GM06990 (cell line): Measurements from ENCODE around the gene IL17REL.

ENCODE experiments used
- DNase-seq: peaks from one replicate; pipeline ENCODE4 v3.0.0-alpha.2; 2011; ENCODE audit not compliant: insufficient read length; ENCODE audit errors: extremely low read depth
- H3K27me3 ChIP-seq: replicated peaks from 2 replicates; pipeline ENCODE4 v1.6.0; 2011; ENCODE audit warnings: low read length; ENCODE audit not compliant: control insufficient read depth, insufficient read depth
- H3K36me3 ChIP-seq: 2 replicates; pipeline ENCODE4 v1.5.1; 2011; ENCODE audit warnings: low read length; ENCODE audit not compliant: control insufficient read depth, insufficient read depth
- H3K4me3 ChIP-seq: replicated peaks from 2 replicates; pipeline ENCODE4 v1.5.1; 2011; ENCODE audit warnings: low read depth, mild to moderate bottlenecking, control low read depth, low read length
- CTCF ChIP-seq: IDR thresholded peaks from 2 replicates; pipeline ENCODE4 v1.5.1; 2011; ENCODE audit warnings: low read length, control low read depth, mild to moderate bottlenecking, inconsistent platforms; ENCODE audit not compliant: insufficient read depth, poor library complexity, severe bottlenecking

Gene IL17REL

GRCh38 chr22:50009765-50010675 is 2.5 kb downstream of the IL17REL start:
- Histone ChIP-seq H3K36me3 (no peaks in the 10 kb centered on the region), H3K4me3 (peak overlapping the region; percentile 48), H3K27me3 (no peaks in the 10 kb centered on the region)
- DNase-seq: no peak
- no peak for TF ChIP-seq CTCF

GRCh38 chr22:50009251-50009650 is 3.3 kb downstream of the IL17REL start:
- Histone ChIP-seq H3K36me3 (no peaks in the 10 kb centered on the region), H3K27me3 (no peaks in the 10 kb centered on the region), H3K4me3 (no peak overlapping the region)
- TF ChIP-seq CTCF: no peak
- DNase-seq: no peak

GRCh38 chr22:50008151-50009040 is 4.2 kb downstream of the IL17REL start:
- H3K27me3 ChIP-seq: no peaks in the 10 kb centered on the region
- TF ChIP-seq CTCF: no peak
- DNase-seq: no peak
- no peaks in the 10 kb centered on the region for H3K36me3 ChIP-seq
- no peak overlapping the region for H3K4me3 ChIP-seq

GRCh38 chr22:50007057-50007511 is 5.5 kb downstream of the IL17REL start:
- TF ChIP-seq CTCF: no peak
- DNase-seq: no peak
- Histone ChIP-seq H3K27me3 (no peaks in the 10 kb centered on the region), H3K4me3 (no peak overlapping the region), H3K36me3 (no peaks in the 10 kb centered on the region)

GRCh38 chr22:50004918-50005317 is 7.6 kb downstream of the IL17REL start:
- Histone ChIP-seq H3K27me3 (no peaks in the 10 kb centered on the region), H3K4me3 (no peak overlapping the region), H3K36me3 (no peaks in the 10 kb centered on the region)
- no peak for TF ChIP-seq CTCF
- DNase-seq: no peak
